Measurements from ENCODE around the gene GPLD1.

GPLD1 gene

DNA sequence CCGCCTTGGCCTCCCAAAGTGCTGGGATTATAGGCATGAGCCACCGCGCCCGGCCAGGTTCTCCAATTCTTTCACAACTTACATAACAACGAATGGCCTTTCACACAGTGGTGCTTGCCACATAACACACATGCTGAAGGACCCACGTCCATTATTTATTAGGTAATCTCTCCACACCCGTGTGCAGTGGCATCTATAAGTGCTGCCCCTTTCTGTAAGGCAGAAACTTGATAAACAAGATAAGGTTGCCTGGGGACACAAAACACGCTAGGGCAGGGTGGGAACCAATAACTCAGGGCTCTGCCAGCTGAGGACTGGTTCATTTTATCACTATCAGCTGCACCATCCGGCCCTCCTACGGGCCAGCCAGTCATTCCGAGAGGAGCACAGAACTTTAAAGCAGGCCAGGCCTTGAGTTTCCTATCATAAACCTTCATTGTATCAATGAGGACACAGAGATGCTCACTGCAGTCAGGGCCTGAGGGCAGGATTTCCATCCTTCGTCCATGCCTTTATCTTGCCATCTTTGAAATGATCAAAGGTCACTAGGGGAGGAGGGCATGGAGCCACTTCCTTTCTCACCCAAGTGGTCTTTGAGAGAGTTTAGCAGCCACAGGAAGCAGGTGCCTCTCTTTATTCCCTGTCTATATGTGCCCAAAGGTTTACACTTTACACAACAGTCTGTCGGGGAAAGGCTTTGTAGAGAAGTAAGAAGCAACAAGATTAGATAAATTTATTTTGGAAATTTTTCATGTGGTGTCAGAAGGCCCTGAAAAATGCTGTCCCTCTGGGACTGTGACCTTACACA lies 37.6 kb downstream of the GPLD1 start:
- Mint-ChIP-seq H3K9me3 (no peaks in the 10 kb centered on the region), H3K27me3 (no peaks in the 10 kb centered on the region), H3K27ac (no peak overlapping the region), H3K36me3 (ENCODE audit: low read depth) (no peaks in the 10 kb centered on the region), H3K4me3 (no peak overlapping the region), H3K4me1 (ENCODE audit: low read depth) (no peaks in the 10 kb centered on the region)

- Mint-ChIP-seq H3K27me3 (no peaks in the 10 kb centered on the region), H3K27ac (no peak overlapping the region), H3K4me1 (ENCODE audit: low read depth) (no peaks in the 10 kb centered on the region), H3K4me3 (no peak overlapping the region), H3K36me3 (ENCODE audit: low read depth) (no peaks in the 10 kb centered on the region), H3K9me3 (no peaks in the 10 kb centered on the region)
These were observed 40.4 kb downstream of the GPLD1 start for GRCh38 chr6:24448828-24449525.

DNA sequence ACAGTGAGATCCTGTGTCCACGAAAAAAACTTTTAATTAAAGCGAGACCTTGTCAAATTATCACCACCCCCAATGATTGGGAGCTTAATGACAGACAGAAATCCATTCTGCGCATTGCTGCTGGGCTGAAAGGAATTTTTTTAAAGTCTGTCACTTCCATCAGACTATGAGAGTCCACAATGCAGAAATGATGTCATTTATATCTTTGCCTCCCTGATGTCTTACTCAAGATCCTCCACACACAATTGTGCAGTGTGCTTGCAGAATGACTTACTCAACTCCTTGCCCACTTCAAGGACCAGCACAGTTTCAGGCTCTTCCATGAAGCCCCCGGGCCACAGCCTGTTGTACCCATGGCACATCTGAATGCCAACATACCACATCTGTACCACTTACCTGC lies 41.0 kb downstream of the GPLD1 start:
- Mint-ChIP-seq H3K36me3 (ENCODE audit: low read depth) (no peaks in the 10 kb centered on the region), H3K9me3 (no peaks in the 10 kb centered on the region), H3K27me3 (no peaks in the 10 kb centered on the region), H3K27ac (no peak overlapping the region), H3K4me1 (ENCODE audit: low read depth) (no peaks in the 10 kb centered on the region), H3K4me3 (no peak overlapping the region)

GRCh38 chr6:24446670-24447069 lies 42.7 kb downstream of the GPLD1 start:
- Mint-ChIP-seq H3K27me3 (no peaks in the 10 kb centered on the region), H3K4me1 (ENCODE audit: low read depth) (no peaks in the 10 kb centered on the region), H3K36me3 (ENCODE audit: low read depth) (no peaks in the 10 kb centered on the region), H3K9me3 (no peaks in the 10 kb centered on the region), H3K27ac (no peak overlapping the region), H3K4me3 (no peak overlapping the region)

- no peak overlapping the region for H3K27ac Mint-ChIP-seq
- H3K36me3 Mint-ChIP-seq (ENCODE audit: low read depth): no peaks in the 10 kb centered on the region
- H3K4me1 Mint-ChIP-seq (ENCODE audit: low read depth): no peaks in the 10 kb centered on the region
- H3K4me3 Mint-ChIP-seq: no peak overlapping the region
- H3K9me3 Mint-ChIP-seq: no peaks in the 10 kb centered on the region
- H3K27me3 Mint-ChIP-seq: no peaks in the 10 kb centered on the region
These were observed 43.7 kb downstream of the GPLD1 start for GRCh38 chr6:24445704-24446103.

DNA sequence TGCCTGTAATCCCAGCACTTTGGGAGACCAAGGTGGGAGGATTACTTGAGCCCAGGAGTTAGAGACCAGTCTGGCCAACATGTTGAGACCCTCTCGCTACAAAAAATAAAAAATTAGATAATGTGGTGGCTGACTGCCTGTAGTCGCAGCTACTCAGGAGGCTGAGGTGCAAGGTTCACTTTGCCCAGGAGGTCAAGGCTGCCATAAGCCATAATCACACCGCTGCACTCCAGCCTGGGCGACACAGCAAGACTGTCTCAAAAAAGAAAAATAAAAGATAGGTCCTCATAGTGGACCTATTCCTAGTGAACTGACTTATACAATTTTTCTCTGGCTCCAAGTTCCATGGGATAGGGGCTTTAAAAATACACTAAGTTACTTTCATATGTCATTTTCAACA lies 44.8 kb downstream of the GPLD1 start:
- Mint-ChIP-seq H3K9me3 (no peaks in the 10 kb centered on the region), H3K36me3 (ENCODE audit: low read depth) (no peaks in the 10 kb centered on the region), H3K4me1 (ENCODE audit: low read depth) (no peaks in the 10 kb centered on the region), H3K27me3 (no peaks in the 10 kb centered on the region), H3K27ac (no peak overlapping the region), H3K4me3 (no peak overlapping the region)

GRCh38 chr6:24441599-24441904 lies 47.8 kb downstream of the GPLD1 start:
- H3K4me3 Mint-ChIP-seq: no peak overlapping the region
- no peaks in the 10 kb centered on the region for H3K9me3 Mint-ChIP-seq
- no peaks in the 10 kb centered on the region for H3K4me1 Mint-ChIP-seq (ENCODE audit: low read depth)
- no peak overlapping the region for H3K27ac Mint-ChIP-seq
- H3K36me3 Mint-ChIP-seq (ENCODE audit: low read depth): peaks cover 9% of the 10 kb centered on the region
- H3K27me3 Mint-ChIP-seq: no peaks in the 10 kb centered on the region

DNA sequence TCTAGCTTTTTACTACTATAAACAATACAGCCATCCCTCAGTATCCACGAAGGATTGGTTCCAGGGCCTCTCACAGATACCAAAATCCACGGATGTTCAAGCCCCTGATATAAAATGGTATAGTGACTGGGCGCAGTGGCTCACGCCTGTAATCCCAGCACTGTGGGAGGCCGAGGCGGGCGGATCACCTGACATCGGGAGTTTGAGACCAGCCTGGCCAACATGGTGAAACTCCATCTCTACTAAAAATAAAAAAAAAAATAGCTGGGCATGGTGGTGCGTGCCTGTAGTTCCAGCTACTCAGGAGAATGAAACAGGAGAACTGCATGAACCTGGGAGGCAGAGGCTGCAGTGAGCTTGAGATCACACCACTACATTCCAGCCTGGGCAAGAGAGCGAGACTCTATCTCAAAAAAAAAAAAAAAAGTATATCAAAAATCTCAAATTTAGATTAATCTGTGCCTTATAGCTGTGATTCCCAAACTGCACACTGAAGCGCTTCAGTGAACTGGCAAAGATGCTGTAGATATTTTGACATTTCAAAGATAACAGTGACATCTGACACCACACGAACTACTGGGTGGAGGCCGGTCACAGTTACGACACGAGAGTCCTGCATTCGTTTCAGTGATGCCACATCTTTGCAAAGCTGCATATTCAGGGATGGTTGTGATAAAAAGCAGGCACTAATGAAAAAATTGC lies 48.3 kb downstream of the GPLD1 start:
- no peaks in the 10 kb centered on the region for H3K4me1 Mint-ChIP-seq (ENCODE audit: low read depth)
- no peaks in the 10 kb centered on the region for H3K9me3 Mint-ChIP-seq
- H3K27me3 Mint-ChIP-seq: no peaks in the 10 kb centered on the region
- H3K4me3 Mint-ChIP-seq: no peak overlapping the region
- H3K27ac Mint-ChIP-seq: no peak overlapping the region
- H3K36me3 Mint-ChIP-seq (ENCODE audit: low read depth): peaks cover 9% of the 10 kb centered on the region

DNA sequence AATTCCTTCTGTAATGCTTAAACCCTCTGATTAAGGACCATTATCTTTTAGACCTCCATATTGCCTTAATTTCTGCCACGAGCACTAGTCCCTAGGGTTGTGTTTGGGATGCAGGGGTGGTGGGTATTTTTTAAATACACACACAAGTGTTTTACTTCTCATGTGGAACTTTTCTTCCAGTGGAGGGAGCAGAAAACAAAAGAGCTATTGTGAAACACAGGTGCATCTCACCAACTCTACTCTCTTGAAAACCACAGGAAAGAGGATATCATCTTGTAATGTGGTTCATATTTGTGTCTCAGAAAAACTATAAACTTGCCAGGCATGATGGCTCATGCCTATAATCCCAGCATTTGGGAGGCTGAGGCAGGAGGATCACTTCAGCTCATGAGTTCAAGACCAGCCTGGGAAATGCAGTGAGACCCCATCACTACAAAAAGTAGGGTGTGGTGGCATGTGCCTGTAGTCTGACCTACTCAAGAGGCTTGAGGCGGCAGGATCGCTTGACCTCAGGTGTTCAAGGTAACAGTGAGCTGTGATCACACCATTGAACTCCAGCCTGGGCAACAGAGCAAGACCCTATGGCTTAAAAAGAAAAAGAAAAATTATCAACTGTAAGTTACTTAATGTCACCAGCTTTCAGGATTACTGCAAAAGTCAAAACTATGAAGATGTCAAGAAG lies 49.4 kb downstream of the GPLD1 start:
- peaks cover 9% of the 10 kb centered on the region for H3K36me3 Mint-ChIP-seq (ENCODE audit: low read depth)
- no peaks in the 10 kb centered on the region for H3K4me1 Mint-ChIP-seq (ENCODE audit: low read depth)
- H3K27ac Mint-ChIP-seq: no peak overlapping the region
- H3K4me3 Mint-ChIP-seq: no peak overlapping the region
- no peaks in the 10 kb centered on the region for H3K27me3 Mint-ChIP-seq
- H3K9me3 Mint-ChIP-seq: no peaks in the 10 kb centered on the region

- no peaks in the 10 kb centered on the region for H3K4me1 Mint-ChIP-seq (ENCODE audit: low read depth)
- H3K27me3 Mint-ChIP-seq: no peaks in the 10 kb centered on the region
- H3K36me3 Mint-ChIP-seq (ENCODE audit: low read depth): peaks cover 12% of the 10 kb centered on the region
- H3K9me3 Mint-ChIP-seq: no peaks in the 10 kb centered on the region
- H3K27ac Mint-ChIP-seq: no peak overlapping the region
- H3K4me3 Mint-ChIP-seq: no peak overlapping the region
These were observed 52.4 kb downstream of the GPLD1 start for GRCh38 chr6:24436979-24437378.

GRCh38 chr6:24432611-24433010 lies 56.8 kb downstream of the GPLD1 start:
- Mint-ChIP-seq H3K27ac (no peak overlapping the region), H3K4me3 (no peak overlapping the region), H3K4me1 (ENCODE audit: low read depth) (no peaks in the 10 kb centered on the region), H3K9me3 (no peaks in the 10 kb centered on the region), H3K36me3 (ENCODE audit: low read depth) (peaks cover 14% of the 10 kb centered on the region), H3K27me3 (no peaks in the 10 kb centered on the region)

DNA sequence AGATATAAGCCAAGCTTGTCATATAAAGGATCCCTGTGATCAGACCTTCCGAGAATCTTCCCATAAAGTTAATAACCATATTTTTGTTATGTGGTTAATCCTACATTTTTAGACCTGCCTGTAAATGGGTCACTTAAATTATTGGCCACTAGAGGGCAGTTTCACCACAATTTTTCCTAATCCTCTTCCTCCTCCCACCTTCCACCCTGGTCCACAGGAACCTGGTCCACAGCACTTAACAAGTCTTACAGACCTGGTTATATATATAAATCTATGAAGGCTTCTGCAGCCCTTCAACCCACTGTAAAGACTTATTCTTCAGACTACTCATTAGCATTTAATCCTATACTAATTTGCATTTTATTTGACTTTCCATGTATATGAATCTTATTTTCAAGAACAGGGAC lies 58.3 kb downstream of the GPLD1 start:
- Mint-ChIP-seq H3K9me3 (no peaks in the 10 kb centered on the region), H3K36me3 (ENCODE audit: low read depth) (peaks cover 17% of the 10 kb centered on the region), H3K4me3 (no peak overlapping the region), H3K27ac (no peak overlapping the region), H3K27me3 (no peaks in the 10 kb centered on the region), H3K4me1 (ENCODE audit: low read depth) (no peaks in the 10 kb centered on the region)

DNA sequence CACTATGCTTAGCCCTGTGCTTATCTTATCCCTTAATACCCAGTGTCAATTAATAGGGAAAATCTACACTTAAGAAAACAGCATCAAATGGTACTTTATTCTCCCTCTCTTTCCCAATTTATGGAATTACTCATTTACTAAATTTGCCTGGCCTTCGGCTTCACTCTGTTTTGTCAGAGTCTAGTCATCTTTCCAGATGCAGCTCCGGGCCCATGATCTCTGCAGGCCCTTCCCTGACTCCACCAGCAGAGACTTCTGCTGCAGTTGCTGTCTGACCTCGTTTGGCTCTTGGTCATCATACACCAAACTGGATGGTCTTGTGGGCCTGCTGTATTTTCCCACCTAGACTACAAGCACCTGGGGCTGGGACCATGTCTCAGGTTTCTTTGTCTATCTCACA lies 59.3 kb downstream of the GPLD1 start:
- no peaks in the 10 kb centered on the region for H3K4me1 Mint-ChIP-seq (ENCODE audit: low read depth)
- H3K9me3 Mint-ChIP-seq: no peaks in the 10 kb centered on the region
- H3K27me3 Mint-ChIP-seq: no peaks in the 10 kb centered on the region
- no peak overlapping the region for H3K4me3 Mint-ChIP-seq
- H3K27ac Mint-ChIP-seq: no peak overlapping the region
- peaks cover 21% of the 10 kb centered on the region for H3K36me3 Mint-ChIP-seq (ENCODE audit: low read depth)

DNA sequence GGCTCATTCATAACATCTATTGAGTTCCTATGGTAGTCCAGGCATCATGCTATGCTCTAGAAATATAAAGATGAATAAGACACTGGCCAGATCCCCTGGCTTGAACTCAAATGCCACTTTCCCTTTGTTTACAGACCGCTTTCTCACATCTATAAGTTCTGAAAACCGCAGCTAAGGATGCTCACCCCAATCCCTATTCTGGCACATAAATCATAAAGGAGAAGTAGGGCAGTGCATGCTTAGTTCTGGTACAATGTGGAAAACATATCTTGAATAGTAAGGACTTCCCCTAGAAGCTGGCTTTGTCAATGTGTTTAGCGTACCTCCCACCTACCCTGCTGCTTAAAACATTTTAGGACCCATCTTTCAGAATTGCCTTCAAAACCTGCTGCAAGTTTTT lies 60.2 kb downstream of the GPLD1 start:
- H3K27ac Mint-ChIP-seq: no peak overlapping the region

DNA sequence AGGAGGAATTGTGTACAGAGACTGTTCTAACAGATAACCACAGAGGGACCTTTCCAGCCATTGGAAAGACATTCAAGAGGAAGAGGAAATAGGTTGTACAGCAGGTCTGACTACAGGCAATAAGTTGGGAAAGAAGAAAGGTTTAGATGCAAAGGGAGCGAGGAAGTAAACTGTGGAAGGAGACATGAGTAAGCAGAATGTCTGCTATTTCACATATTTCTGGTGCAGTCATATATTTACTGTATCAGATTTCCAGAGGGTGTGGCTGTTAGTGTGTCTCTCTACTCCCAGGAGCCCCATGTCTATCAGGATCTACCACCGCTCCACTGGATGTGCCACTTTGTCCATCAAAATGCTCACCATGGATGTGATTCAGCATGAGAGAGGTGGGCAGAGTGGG lies 60.8 kb downstream of the GPLD1 start:
- H3K27me3 Mint-ChIP-seq: no peaks in the 10 kb centered on the region
- peak overlapping the region; percentile 43 for H3K27ac Mint-ChIP-seq
- H3K4me1 Mint-ChIP-seq (ENCODE audit: low read depth): no peaks in the 10 kb centered on the region
- H3K4me3 Mint-ChIP-seq: no peak overlapping the region
- no peaks in the 10 kb centered on the region for H3K9me3 Mint-ChIP-seq
- peaks cover 31% of the 10 kb centered on the region for H3K36me3 Mint-ChIP-seq (ENCODE audit: low read depth)

More for the DNA sequence above, 60.2 kb downstream of the GPLD1 start:
- H3K36me3 Mint-ChIP-seq (ENCODE audit: low read depth): peaks cover 30% of the 10 kb centered on the region
- H3K4me1 Mint-ChIP-seq (ENCODE audit: low read depth): no peaks in the 10 kb centered on the region
- no peak overlapping the region for H3K4me3 Mint-ChIP-seq
- no peaks in the 10 kb centered on the region for H3K9me3 Mint-ChIP-seq
- no peaks in the 10 kb centered on the region for H3K27me3 Mint-ChIP-seq
